LoVo (cell line): ENCODE measurements around the gene SRRM1.
"Not testable (repeated sequence)": the region's sequence is repeated elsewhere in the genome, so short reads cannot be mapped to it uniquely, and the experiment has no call there.

Experiments used
- DNase-seq: peaks from one replicate; pipeline ENCODE4 v3.0.0-alpha.2; 2016; ENCODE audit warnings: low spot score

Gene SRRM1

GRCh38 chr1:24643363-24644099 lies 429 bp downstream of the SRRM1 start:
- no peak for DNase-seq

DNA sequence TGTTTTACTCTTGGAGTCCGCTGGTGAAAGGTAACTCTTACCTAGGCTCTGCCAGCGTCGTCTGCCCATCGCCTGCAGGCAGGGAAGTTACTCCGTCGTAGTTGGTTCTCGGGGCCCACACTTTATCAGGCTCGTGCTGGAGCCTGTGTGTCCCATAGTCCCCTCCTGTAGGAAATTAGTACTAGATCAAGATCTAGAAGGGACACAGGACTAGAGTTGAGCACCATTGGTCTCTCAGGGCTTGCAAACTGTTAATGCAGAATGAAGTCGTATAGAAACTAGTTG lies 940 bp downstream of the SRRM1 start:
- no peak for DNase-seq

GRCh38 chr1:24648919-24649318 lies 5.8 kb downstream of the SRRM1 start:
- DNase-seq: no peak

GRCh38 chr1:24652382-24652781 lies 9.3 kb downstream of the SRRM1 start:
- DNase-seq: no peak

DNA sequence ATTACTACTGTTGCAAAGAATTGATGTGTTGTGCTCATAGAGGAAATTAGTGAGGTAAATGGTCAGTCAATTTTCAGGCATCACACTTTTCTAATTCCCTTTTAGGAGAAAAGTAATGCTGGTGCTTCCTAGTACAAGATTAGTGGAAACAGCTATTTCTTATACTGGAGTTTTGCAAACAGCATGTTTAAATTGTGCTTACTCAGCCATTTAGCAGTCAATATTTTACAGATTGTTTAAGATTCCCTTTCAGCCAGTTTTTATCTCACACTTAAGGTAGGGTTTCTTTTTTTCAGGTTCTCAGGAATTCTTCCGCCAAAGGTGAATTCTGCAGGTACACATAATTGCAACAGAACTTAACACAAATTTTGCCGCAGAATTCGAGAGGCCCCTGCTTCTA lies 10.9 kb downstream of the SRRM1 start:
- DNase-seq: no peak

DNA sequence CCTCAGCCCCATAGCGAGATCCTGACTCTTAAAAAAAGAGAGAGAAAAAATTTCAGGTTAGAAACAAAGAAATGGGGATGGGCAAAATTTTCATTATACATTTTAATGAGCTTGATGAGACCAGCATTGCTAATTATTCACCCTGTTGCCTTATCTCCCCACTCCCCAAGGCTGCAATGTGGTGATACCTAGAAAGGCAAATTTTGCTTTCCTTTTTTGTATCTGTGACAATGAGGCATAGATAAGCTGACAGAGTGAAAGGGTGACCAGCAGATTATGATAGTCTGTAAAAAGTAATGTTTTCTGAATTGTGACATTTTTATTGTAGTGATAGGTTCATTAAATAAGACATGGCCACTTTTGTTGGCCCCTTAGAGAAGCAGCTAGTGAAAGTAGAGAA lies 12.9 kb downstream of the SRRM1 start:
- DNase-seq: no peak

DNA sequence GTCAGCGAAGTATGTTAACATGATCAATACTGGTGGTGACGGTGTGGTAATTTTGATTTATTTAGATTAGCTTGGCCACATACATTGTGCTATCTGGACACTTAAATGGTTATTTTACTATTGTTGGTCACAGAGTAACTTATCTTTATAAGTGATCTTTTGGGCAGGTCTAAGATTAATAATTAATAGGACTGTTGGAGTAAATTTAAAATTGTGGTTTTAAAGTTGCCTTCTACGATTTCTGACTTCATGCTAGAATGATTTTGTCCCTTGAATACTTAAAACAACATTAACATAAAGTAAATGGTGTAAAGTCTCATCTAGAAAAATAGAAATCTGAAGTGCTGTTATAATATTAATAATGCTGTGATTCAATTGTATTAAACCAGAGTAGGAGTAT lies 14.7 kb downstream of the SRRM1 start:
- no peak for DNase-seq

DNA sequence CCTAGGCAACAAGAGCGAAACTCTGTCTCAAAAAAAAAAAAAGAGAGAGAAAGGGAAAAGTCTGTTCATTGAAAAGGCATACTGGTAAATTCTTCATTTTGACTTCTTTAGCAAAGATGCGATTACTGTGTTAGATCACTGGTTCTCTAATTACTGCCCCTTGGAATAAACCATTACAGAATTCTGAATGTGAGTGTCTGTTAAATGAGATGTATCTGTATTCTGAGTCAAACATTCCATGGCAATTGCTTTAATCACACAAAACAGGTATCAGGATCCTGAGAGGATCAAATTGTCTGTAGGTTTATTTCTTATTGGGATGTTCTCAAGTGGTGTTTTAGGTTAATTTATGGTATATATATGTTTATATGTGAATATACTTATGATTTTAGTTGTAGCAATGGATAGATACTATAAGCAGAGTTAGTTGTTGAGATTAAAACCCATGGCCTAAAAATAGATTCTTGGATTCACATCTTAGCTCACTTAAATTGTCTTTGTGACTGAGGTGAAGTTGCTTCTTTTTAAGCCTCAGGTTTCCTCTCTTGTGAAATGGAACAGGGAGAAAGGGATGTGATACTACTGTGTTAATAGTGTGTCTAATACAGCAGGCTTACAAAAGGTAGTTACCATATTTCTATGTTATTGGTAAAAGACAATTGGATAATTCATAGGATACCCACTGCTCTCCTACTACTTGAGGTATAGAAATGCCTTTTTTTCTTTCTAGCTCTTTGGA lies 16.2 kb downstream of the SRRM1 start:
- no peak for DNase-seq

DNA sequence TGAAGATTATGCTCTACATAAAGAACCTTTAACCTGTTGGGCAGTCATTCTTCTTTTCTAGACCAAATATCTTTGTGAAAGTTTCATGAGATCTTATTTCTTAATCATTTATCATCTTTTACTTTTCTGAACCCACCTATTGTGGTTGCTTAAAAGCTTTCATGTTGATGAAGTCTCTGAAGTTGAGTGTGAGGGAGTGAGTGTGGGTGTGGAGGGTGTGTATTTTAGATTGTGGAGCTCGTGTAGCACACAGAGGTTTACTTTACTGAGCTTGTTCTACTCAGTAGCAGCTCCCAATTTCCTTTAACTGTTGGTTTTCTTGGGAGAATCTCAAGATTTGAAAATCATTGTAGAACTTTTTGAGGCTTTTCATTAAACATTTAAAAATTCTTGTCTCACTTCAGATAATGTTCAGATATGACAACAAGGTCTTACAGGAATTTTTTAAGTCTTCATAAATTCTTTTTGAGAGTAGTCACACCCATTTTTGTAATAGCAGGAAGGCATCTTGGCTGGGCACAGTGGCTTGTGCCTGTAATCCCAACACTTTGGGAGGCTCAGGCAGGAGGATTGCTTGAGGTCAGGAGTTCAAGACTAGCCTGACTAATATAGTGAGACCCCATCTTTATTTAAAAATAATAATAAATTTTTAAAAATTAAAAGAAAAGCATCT lies 17.0 kb downstream of the SRRM1 start:
- DNase-seq: no peak

- no peak for DNase-seq
These were observed 21.5 kb downstream of the SRRM1 start for GRCh38 chr1:24664507-24665033.

DNA sequence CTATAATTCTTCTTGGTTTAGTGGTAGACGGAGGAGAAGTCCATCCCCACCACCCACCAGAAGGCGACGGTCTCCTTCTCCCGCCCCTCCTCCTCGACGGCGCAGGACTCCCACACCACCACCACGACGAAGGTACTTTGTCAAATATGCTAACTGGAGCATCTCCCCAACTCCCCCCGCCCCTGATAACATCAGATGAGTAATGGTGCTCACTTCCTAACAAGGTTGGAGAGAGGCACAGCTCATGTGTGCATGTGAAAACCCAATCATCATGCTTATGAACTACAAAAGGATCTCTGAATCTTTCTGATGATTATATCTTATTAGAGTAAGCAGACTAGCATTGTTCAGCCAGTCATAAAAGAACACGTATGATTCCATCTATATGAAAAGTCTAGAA lies 23.7 kb downstream of the SRRM1 start:
- no peak for DNase-seq

- not testable (repeated sequence) for DNase-seq
These were observed 28.3 kb downstream of the SRRM1 start for GRCh38 chr1:24671372-24671771.

DNA sequence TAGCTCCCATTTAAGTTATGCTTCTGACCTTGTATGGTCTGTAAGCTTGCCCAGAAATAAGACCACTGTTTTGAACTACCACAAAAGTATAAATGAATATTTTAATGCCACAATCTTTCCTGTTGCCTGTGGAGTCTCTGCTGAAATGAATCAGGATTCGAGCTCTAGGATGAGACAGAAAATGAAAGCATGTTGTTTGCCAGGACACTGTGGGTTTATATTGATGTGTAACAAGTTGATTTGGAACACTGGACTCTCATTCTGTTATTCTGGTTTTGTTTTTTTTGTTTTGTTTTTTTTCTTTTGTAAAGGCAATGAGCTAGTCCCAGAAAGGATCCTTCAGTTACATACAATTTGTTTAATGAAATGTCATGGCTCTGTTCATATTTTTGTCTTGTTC lies 29.6 kb downstream of the SRRM1 start:
- DNase-seq: not testable (repeated sequence)

GRCh38 chr1:24673341-24673740 lies 30.2 kb downstream of the SRRM1 start:
- DNase-seq: no peak

DNA sequence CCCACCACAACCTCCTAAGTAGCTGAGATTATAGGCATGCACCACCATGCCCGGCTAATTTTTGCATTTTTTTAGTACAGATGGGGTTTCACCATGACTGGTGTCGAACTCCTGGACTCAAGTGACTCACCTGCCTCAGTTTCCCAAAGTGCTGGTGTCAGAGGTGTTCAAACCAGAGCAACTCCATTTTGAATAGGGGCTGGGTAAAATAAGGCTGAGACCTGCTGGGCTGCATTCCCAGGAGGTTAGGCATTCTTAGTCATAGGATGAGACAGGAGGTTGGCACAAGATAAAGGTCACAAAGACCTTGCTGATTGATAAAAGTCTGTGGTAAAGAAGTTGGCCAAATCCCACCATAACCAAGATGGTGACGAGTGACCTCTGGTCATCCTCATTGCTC lies 35.3 kb downstream of the SRRM1 start:
- DNase-seq: peak; percentile 19

DNA sequence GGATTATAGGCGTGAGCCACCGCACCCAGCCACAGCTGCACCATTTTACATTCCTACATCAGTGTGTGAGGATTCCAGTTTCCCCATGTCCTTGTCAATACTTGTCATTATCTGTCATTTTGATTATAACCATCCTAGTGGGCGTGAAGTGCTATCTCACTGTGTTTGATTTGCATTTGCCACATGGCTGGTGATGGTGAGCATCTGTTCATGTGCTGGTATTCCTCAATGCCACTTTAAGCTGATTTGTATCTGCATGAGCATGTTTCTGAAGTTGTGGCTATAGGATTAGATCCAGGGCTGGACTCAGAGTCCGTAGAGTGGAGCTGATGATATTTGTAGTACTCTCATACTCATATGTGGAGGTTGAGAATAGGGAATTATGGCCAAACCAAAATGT lies 36.6 kb downstream of the SRRM1 start:
- DNase-seq: no peak

DNA sequence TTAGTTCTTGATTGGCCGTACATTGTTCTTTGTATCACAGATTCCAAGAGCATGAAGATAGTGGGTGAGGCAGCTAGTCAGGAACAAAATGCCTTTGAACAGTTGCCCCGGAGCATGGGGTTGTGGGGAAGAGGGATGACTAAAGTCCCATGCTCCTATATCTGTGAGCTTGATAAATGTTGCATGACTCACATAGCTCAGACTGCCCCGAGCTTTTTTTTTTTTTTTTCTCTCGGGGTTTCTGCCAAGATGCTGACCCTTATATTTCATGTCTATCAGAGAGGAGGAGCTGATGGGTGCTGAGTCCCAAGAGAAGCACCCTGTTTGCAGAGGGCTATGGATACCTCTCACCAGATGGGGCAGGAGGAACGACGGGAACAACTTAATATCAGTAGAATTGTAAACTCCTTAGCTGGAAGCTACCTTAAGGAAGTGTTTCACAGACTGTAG lies 40.6 kb downstream of the SRRM1 start:
- peak; percentile 88 for DNase-seq

DNA sequence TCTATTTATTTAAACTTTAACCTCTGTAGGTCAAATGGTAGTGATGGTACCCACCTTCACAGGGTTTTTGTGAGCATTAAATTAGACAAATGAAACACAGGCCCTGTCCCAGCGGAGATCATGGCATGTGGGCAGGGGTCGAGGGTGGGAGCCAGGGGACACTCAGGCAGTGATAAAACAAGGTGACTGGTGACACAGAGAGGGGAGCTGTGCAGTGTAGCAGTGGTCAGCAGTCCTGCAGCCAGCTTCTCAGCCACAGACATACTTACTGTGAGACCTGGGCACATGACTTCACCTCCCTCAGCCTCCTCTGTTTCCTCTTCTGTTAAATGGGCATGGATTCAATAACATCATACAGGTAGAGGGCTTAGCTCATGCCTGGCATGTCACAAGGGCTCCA lies 44.9 kb downstream of the SRRM1 start:
- no peak for DNase-seq

DNA sequence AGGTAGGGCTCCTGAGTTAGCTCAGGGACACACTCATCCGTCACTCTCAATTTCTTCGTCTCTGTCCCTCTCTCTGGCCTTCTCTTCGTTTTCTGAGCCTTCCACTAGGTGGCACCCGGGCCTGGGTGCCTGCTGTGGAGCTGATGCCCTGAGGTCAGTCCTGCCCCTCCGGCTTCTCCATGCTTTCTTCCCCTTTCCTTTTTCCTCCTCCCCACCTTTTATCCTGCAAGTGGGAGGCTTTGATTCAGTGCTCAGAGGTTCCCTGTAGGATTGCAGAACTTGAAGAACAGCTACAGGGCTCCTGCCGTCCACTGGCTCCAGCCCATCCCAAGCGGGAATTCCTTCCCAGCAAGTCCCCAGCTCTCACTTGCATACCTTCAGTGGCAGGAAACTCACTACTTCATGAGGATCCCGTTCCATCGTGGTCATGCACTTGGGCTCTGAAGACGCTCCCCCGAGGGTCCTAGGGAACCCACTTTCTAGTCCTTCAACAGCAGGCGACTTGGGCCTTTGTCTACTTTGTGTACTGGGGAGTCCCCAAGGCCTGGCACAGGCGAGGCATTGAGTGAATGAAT lies 45.6 kb downstream of the SRRM1 start:
- DNase-seq: peak; percentile 58

DNA sequence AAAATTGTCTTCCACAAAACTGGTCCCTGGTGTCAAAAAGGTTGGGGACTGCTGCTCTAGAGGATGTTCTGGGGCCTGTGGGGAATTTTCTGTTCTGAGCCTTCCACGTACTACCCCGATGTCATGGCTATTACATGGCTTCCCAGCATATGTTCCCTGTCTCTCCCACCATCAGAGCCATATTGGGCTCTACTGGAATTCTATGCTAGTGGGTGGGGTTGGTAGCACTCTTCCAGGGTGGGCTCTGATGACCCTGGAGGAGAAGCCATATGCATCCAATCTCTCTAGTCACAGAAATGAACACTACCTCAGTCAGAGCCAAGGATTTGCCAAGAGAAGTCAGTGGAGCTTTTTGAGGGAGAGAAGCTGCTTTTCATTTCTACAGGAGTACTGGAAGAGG lies 47.9 kb downstream of the SRRM1 start:
- no peak for DNase-seq

DNA sequence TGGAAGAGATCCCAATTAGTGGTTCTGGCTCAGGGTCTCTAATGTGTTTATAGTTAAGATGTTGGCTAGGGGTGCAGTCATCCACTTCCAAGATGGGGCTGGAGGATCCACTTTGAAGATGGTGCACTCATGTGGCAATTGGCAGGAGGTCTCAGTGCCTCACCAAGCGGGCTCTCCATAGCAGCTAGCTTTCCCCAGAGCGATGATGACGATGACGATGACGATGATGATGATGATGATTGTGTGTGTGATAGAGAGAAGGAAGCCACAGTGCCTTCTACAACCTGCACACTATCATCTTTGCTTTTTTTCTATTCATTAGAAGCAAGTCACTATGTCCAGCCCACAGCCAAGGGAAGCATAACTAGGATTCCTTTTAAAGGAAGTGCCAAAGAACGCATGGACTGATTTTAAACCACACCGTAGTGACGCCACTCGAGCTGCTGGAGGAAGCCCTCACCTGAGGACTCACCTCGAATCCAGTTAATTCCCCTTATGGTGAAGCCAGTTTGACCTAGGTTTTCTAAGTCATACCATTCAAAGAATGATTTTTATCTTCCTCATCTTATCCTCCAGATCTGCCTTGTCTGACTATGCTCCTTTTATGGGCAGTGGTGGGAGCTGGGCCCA lies 49.4 kb downstream of the SRRM1 start:
- no peak for DNase-seq

- DNase-seq: no peak
These were observed 50.8 kb downstream of the SRRM1 start for GRCh38 chr1:24693827-24694379.
